CD4-positive, alpha-beta T cell (primary cell): ENCODE measurements around the gene FYB1. TPM values are rescaled to one million over a fixed set of nuclear protein-coding genes. Genes with fewer than 3 reads are reported as not detected.
A peak's percentile ranks its signal among the peaks of the same experiment; 100 is the strongest.

Experiments used
- ATAC-seq: fragments of 200-7000 bp; cut with Tn5 transposase; one replicate; pipeline ENCODE4 v1.10.0; 2022; ENCODE audit warnings: mild to moderate bottlenecking; ENCODE audit not compliant: poor library complexity
- CTCF ChIA-PET: fragments of 350-600 bp; sonication (Branson Sonifier 250); formaldehyde crosslinking; loops from one replicate; lab custom pipeline; 2021; ENCODE audit warnings: antibody characterized with exemption, inconsistent platforms; lab: Charles Lee
- POLR2A ChIA-PET: fragments of 350-600 bp; sonication (Branson Sonifier 250); formaldehyde crosslinking; loops from one replicate; lab custom pipeline; 2021; ENCODE audit warnings: antibody characterized with exemption, inconsistent platforms; lab: Charles Lee
- DNase-seq, 14 experiments: peaks; one replicate each; pipeline ENCODE4 v3.0.0-alpha.2; 2013 to 2020; ENCODE audit warnings: mixed read lengths in 2 of 14
- H3K27ac ChIP-seq, 2 donors: one replicate each; pipeline versions ENCODE4 v1.5.1 to v1.7.0; 2013; ENCODE audit warnings: low read length in 2 of 2, low read depth in 1 of 2, mild to moderate bottlenecking in 1 of 2
- H3K27me3 ChIP-seq, 2 experiments: 1 replicate in 1 of 2; 2 replicates in 1 of 2; pipeline versions ENCODE4 v1.6.1 to v1.7.0; 2013; ENCODE audit warnings: low read length in 2 of 2, control low read depth in 1 of 2, mild to moderate bottlenecking in 1 of 2, moderate library complexity in 1 of 2; ENCODE audit not compliant: insufficient read depth in 2 of 2, control insufficient read depth in 1 of 2
- H3K36me3 ChIP-seq: one replicate; pipeline ENCODE4 v1.6.1; 2013; ENCODE audit warnings: low read length, control low read depth; ENCODE audit not compliant: insufficient read depth
- H3K4me1 ChIP-seq: one replicate; pipeline ENCODE4 v1.6.1; 2013; ENCODE audit warnings: low read length, control low read depth; ENCODE audit not compliant: insufficient read depth
- H3K4me3 ChIP-seq: one replicate; pipeline ENCODE4 v1.5.1; 2013; ENCODE audit warnings: mild to moderate bottlenecking, low read length, moderate library complexity
- H3K9me3 ChIP-seq, 2 experiments: 1 replicate in 1 of 2; 2 replicates in 1 of 2; pipeline versions ENCODE4 v1.6.1 to v1.7.0; 2013; ENCODE audit warnings: low read length in 2 of 2, mild to moderate bottlenecking in 2 of 2, control low read depth in 1 of 2, moderate library complexity in 1 of 2; ENCODE audit not compliant: control insufficient read depth in 1 of 2, insufficient read depth in 1 of 2
- H3K27ac Mint-ChIP-seq: one replicate; pipeline ENCODE4 v1.8.0; 2020; ENCODE audit warnings: mixed read lengths
- H3K27me3 Mint-ChIP-seq: one replicate; pipeline ENCODE4 v1.8.0; 2021; ENCODE audit warnings: mixed read lengths
- H3K36me3 Mint-ChIP-seq: one replicate; pipeline ENCODE4 v1.8.0; 2021; ENCODE audit warnings: low read depth, mixed read lengths
- H3K4me1 Mint-ChIP-seq: one replicate; pipeline ENCODE4 v1.8.0; 2021; ENCODE audit warnings: low read depth, mixed read lengths
- H3K4me3 Mint-ChIP-seq: one replicate; pipeline ENCODE4 v1.8.0; 2020; ENCODE audit warnings: mild to moderate bottlenecking, mixed read lengths
- H3K9me3 Mint-ChIP-seq: one replicate; pipeline ENCODE4 v1.8.0; 2020; ENCODE audit warnings: mixed read lengths
- intact Hi-C, 2 experiments: fragments of 100-400 bp; cut with DNase I in 1 of 2; cut with micrococcal nuclease in 1 of 2; formaldehyde crosslinking; loops; one replicate each; pipeline versions ENCODE4 v1.15.1 to v1.9.0; 2023 to 2025; cut with DNase I, micrococcal nuclease
- total RNA-seq, 174 experiments: library from RNA in 2 of 174; stranded (reverse) in 2 of 174; gene quantifications; one replicate each; pipeline ENCODE4 v1.2.3 and lab custom pipeline; 2021 to 2026
- TF ChIP-seq, protein P1 (sequence below): fragments of 200-600 bp; IDR thresholded peaks from one replicate; pipeline ENCODE4 v1.8.0; 2022; ENCODE audit warnings: antibody characterized with exemption, mild to moderate bottlenecking

FYB1 gene
- total RNA-seq, 2 experiments from 2014 or later = 478 to 497 TPM

DNA sequence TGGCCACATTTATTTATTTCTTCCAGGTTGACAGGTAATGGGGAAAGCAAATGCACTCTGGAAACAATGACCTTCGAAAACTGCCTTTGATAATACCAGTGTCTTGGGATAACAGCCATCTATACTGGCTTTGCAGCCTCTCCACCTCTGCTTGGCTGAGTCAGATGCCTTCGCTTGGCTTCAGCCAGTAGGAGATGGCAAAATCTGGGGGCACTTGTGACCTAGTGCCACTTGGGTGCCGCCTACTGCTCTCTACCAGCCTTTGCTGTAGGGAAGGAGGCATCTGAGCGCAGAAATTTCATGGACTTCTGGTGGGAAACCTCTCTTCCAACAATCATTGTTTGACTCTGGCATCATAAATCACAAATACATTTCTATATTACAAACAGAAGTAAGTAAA is 21.8 kb downstream of the FYB1 start:
- ChIA-PET POLR2A (interaction anchor here (1.3 to 13.9 kb wide), 4 partner anchors 8 to 20 kb away, joined by 11 to 209 read pairs (median 138); no protein-coding TSS in a partner anchor), CTCF (interaction anchor here (1.0 to 15.2 kb wide), 5 partner anchors 19 to 86 kb away, joined by 3 to 140 read pairs (median 5); no protein-coding TSS in a partner anchor)
- no peaks in the 10 kb centered on the region for H3K9me3 Mint-ChIP-seq
- intact Hi-C loops = loop anchor here (2.0 to 5.0 kb wide), 5 partner anchors 13 to 125 kb away; partner anchors contain the start of gene RICTOR (in 1 of the 2)
- peak overlapping the region; percentile 96 for H3K27ac Mint-ChIP-seq
- Histone ChIP-seq H3K27ac (peak overlapping the region; percentile 29 to 71), H3K4me1 (peaks cover 40% of the 10 kb centered on the region), H3K4me3 (peak overlapping the region; percentile 76), H3K36me3 (peaks cover 38% of the 10 kb centered on the region), H3K27me3 (no peaks in the 10 kb centered on the region), H3K9me3 (no peaks in the 10 kb centered on the region)
- no peaks in the 10 kb centered on the region for H3K27me3 Mint-ChIP-seq
- peak; percentile 81 for ATAC-seq
- TF ChIP-seq, protein P1, sequence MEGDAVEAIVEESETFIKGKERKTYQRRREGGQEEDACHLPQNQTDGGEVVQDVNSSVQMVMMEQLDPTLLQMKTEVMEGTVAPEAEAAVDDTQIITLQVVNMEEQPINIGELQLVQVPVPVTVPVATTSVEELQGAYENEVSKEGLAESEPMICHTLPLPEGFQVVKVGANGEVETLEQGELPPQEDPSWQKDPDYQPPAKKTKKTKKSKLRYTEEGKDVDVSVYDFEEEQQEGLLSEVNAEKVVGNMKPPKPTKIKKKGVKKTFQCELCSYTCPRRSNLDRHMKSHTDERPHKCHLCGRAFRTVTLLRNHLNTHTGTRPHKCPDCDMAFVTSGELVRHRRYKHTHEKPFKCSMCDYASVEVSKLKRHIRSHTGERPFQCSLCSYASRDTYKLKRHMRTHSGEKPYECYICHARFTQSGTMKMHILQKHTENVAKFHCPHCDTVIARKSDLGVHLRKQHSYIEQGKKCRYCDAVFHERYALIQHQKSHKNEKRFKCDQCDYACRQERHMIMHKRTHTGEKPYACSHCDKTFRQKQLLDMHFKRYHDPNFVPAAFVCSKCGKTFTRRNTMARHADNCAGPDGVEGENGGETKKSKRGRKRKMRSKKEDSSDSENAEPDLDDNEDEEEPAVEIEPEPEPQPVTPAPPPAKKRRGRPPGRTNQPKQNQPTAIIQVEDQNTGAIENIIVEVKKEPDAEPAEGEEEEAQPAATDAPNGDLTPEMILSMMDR = peak; percentile 60
- peaks cover 48% of the 10 kb centered on the region for H3K4me1 Mint-ChIP-seq
- peak in 13 of 14 experiments; percentile 40 to 86 (median 66) for DNase-seq
- H3K4me3 Mint-ChIP-seq = peak overlapping the region; percentile 87
- peaks cover 89% of the 10 kb centered on the region for H3K36me3 Mint-ChIP-seq

DNA sequence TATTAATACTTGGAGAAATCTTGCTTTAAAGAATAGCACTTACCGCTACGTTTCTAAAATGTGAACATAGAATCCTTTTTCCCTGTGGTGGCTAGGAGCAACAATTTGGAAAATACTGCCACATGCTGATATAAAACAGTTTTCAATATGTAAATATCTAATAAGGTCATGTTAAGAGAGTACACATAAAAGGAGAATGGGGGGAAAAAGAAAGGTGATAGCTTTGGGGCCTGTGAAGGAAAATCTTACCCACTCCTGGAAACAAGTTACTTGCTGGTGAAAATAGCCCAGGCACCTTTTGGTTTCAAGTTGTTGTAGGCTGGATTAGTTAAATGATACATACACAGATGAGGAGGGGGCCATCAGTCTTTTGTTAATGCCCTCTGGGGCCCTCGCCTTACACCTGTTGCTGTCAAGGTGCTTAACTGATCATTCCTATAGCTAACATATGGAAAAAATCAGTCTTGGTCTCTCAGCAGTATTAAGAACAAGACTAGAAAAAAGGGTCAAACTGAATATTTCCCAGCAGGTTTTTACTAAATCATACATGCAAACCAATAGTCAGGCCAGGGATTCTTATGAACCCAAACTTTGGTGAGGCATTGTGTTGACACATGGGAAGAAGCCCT is 24.1 kb downstream of the FYB1 start:
- Mint-ChIP-seq H3K4me3 (peak overlapping the region; percentile 85), H3K4me1 (peaks cover 70% of the 10 kb centered on the region), H3K27ac (peak overlapping the region; percentile 96), H3K27me3 (no peaks in the 10 kb centered on the region), H3K36me3 (peaks cover 83% of the 10 kb centered on the region), H3K9me3 (no peaks in the 10 kb centered on the region)
- Histone ChIP-seq H3K4me3 (peak overlapping the region; percentile 76), H3K9me3 (no peaks in the 10 kb centered on the region), H3K27ac (peak overlapping the region; percentile 79 to 83), H3K27me3 (no peaks in the 10 kb centered on the region), H3K4me1 (peaks cover 43% of the 10 kb centered on the region), H3K36me3 (peaks cover 41% of the 10 kb centered on the region)
- POLR2A ChIA-PET = interaction anchor here (0.8 to 13.9 kb wide), 14 partner anchors 7 to 87 kb away, joined by 3 to 408 read pairs (median 6); partner anchors contain the start of gene FYB1
- ATAC-seq = no peak
- intact Hi-C loops = loop anchor here (1.0 to 5.0 kb wide), 5 partner anchors 8 to 123 kb away; partner anchors contain the start of gene RICTOR (in 1 of the 2)
- TF ChIP-seq, protein P1 = no peak
- CTCF ChIA-PET = interaction anchor here (0.7 to 15.2 kb wide), 9 partner anchors 8 to 120 kb away, joined by 3 to 140 read pairs (median 4); no protein-coding TSS in a partner anchor
- no peak for DNase-seq

DNA sequence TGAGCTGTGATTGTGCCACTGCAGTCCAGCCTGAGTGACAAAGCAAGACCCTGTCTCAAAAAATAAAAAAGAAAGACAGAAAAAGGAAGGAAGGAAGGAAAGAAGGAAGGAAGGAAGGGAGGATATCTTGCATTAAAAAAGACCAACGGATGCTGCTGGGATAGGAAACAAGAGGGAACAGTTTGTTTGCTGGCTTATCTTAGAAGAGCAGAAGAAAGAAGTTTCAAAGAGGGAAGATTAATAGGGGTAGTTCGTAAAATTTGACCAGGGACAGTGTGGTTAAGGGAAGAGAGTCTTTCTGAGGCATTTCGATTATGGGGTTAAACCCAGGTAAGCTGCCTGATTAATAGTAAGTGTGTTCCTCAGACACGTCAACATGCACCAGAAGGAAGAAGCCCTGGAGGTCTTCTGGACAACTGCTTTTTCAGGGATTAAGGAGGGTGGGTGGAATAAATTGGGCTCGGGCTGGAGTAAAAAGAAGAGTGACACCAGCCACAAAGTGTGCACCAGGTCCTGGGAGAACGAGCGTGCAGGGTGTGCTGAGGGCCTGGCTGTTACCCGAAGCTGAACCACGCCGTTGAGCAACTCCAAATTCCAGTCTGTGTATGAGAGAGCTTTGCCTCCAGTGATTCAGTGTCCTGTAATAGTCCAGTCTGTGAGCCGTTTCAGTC is 24.8 kb downstream of the FYB1 start:
- Mint-ChIP-seq H3K4me3 (peak overlapping the region; percentile 85), H3K36me3 (peaks cover 83% of the 10 kb centered on the region), H3K27me3 (no peaks in the 10 kb centered on the region), H3K9me3 (no peaks in the 10 kb centered on the region), H3K27ac (peak overlapping the region; percentile 96), H3K4me1 (peaks cover 77% of the 10 kb centered on the region)
- H3K27me3 ChIP-seq = no peaks in the 10 kb centered on the region
- POLR2A ChIA-PET = interaction anchor here (0.7 to 13.9 kb wide), 14 partner anchors 8 to 89 kb away, joined by 3 to 408 read pairs (median 6); partner anchors contain the start of gene FYB1
- no peak for ATAC-seq
- intact Hi-C loops = loop anchor here (1.0 to 5.0 kb wide), 5 partner anchors 7 to 122 kb away; partner anchors contain the start of gene RICTOR (in 1 of the 2)
- DNase-seq = peak in 1 of 14 experiments; percentile 52
- TF ChIP-seq, protein P1 = no peak
- peaks cover 50% of the 10 kb centered on the region for H3K4me1 ChIP-seq
- H3K27ac ChIP-seq = peak overlapping the region; percentile 79 to 83
- no peaks in the 10 kb centered on the region for H3K9me3 ChIP-seq
- H3K4me3 ChIP-seq = peak overlapping the region; percentile 76
- H3K36me3 ChIP-seq = peaks cover 41% of the 10 kb centered on the region
- CTCF ChIA-PET = interaction anchor here (0.9 to 15.2 kb wide), 6 partner anchors 14 to 89 kb away, joined by 3 to 140 read pairs (median 4); no protein-coding TSS in a partner anchor
